Superior temporal gyrus (tissue), 1 donor: ENCODE measurements around the gene PDK4.
"Not testable (repeated sequence)": the region's sequence is repeated elsewhere in the genome, so short reads cannot be mapped to it uniquely, and the experiment has no call there.

Experiments
- DNase-seq: peaks from one replicate; pipeline ENCODE4 v3.0.0-alpha.2; 2016; ENCODE audit errors: extremely low spot score

Gene PDK4

DNA sequence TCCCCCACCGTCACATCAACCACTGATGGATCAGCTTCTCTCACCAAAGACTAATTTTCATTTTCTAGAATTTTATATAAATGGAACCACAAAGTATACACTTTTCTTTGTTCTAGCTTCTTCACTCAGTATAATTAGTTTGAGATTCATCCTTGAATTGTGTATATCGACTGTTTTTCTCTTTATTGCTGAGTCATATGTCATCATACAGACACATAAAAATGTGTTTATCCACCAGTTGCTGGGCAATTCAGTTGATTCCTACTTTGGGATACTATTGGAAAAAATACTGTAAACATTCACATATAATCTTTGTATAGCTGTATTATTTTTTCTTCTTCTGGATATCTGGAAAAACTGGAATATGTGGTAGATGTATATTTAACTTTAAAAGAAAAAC is 26.6 kb downstream of the PDK4 start:
- no peak for DNase-seq

DNA sequence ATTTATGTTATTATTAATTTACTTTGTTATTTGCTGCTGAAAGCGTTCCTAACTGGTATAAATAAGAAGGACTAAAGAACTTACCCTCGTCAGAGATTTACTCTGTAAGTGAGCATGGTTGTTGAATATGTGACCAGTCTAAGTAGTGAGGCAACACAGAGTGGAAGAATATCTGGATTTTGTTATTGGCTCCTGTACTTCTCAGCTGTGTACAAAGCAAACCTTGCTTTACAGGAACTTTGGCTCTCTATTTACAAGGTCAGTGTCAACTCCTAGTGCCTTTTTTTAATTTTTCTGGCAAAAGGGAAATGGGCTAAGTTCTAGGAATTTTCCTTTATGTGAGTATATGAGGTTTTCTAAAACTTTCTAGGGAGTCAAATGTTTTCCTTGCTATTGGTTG is 35.6 kb downstream of the PDK4 start:
- DNase-seq: no peak

- DNase-seq: no peak
These were observed 37.5 kb downstream of the PDK4 start for GRCh38 chr7:95558864-95559263.

DNA sequence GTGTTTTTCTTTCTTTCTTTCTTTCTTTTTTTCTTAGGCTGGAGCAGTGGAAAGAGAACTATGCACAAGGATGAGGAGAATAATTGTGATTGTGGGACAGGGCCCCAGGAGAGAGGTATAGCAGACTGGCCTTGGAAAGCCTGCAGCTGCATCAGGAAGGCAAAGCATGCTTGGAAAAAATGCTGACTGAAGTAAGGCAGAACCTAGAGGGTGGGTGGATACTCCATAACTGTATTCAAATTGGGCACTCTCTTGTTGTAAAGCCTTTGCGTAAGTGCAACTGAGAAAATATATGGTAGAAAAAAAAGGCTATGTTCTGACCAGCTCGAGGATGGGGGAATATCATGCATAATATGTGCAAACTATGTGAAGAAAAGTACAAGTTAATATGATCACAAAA is 39.5 kb downstream of the PDK4 start:
- DNase-seq: no peak

GRCh38 chr7:95553939-95554338 is 42.4 kb downstream of the PDK4 start:
- DNase-seq: no peak

DNA sequence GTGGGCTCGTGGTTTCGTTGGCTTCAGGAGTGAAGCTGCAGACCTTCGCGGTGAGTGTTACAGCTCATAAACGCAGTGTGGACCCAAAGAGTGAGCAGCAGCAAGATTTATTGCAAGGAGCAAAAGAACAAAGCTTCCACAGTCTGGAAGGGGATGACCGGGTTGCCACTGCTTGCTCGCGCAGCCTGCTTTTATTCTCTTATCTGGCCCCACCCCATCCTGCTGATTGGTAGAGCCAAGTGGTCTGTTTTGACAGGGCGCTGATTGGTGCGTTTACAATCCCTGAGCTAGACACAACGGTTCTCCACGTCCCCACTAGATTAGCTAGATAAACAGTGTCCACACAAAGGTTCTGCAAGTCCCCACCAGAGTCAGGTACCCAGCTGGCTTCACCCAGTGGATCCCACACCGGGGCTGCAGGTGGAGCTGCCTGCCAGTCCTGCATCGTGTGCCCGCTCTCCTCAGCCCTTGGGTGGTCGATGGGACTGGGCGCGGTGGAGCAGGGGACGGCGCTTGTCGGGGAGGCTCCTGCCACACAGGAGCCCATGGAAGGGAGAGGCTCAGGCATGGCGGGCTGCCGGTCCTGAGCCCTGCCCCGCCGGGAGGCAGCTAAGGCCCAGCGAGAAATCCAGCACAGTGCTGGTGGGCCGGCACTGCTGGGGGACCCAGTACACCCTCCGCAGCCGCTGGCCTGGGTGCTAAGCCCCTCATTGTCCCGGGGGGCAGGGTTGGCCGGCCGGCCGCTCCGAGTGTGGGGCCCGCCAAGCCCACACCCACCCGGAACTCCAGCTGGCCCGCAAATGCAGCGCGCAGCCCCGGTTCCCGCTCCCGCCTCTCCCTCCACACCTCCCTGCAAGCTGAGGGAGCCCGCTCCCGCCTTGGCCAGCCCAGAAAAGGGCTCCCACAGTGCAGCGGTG is 44.0 kb downstream of the PDK4 start:
- DNase-seq: not testable (repeated sequence)

- no peak for DNase-seq
These were observed 45.8 kb downstream of the PDK4 start for GRCh38 chr7:95550546-95550945.

- peak; percentile 99 for DNase-seq
These were observed 46.3 kb downstream of the PDK4 start for GRCh38 chr7:95549818-95550529.

- peak; percentile 51 for DNase-seq
These were observed 48.7 kb downstream of the PDK4 start for GRCh38 chr7:95547361-95548348.

DNA sequence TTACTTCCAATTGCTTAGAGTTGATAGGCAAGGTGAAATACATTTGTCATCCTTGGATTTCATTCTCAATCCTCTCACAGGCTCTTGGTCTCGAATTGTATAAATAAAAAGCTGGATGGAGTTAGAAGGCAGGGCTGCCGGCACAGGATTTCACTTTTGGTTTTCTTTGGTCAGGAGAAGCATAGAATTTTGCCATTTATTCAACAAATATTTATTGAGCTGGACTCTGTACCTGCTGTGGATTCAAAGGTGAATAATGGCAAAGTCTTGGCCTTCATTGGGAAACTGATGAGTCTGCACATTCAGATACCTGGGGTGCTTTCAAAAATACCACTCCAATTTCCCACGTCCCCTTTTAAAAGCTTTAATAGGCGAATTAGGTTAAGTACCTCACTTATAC is 49.7 kb downstream of the PDK4 start:
- DNase-seq: peak; percentile 56

GRCh38 chr7:95545673-95546072 is 50.6 kb downstream of the PDK4 start:
- no peak for DNase-seq

GRCh38 chr7:95545007-95545615 is 51.2 kb downstream of the PDK4 start:
- DNase-seq: peak; percentile 94

- DNase-seq: no peak
These were observed 52.1 kb downstream of the PDK4 start for GRCh38 chr7:95544171-95544570.

DNA sequence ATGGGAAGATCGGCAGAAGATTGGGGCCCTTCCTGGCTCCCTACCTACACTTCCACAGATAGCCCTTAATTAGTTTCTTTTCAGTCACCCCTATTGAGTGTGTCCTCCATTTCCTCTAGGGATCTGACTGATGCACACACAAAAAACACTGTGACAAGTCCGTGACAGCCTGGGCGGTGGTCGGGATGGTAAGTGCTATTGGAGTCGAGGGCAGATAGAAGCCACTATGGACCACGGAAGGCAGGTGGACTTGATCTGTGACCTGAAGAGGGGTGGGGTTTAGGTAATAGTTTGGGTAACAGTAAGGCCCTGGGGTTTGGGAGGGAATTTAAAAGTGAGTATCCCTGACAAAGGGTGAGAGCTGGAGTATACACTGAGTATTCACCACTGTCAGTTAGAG is 53.0 kb downstream of the PDK4 start:
- DNase-seq: no peak

- no peak for DNase-seq
These were observed 56.0 kb downstream of the PDK4 start for GRCh38 chr7:95540366-95540765.

DNA sequence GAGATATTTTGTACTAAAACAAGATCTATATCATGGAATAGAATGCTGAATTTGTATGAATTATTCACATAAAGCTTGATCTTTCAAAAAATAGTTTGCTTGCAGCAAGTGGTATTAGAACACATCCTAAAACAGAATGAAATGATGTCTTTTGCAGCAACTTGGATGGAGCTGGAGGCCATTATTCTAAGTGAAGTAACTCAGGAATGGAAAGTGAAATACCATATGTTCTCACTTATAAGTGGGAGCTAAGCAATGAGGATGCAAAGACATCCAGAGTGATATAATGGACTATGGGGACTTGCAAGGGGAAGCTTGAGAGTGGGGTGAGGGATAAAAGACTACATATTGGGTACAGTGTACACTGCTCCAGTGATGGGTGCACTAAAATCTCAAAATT is 56.9 kb downstream of the PDK4 start:
- no peak for DNase-seq

- DNase-seq: no peak
These were observed 58.8 kb downstream of the PDK4 start for GRCh38 chr7:95537468-95537867.

DNA sequence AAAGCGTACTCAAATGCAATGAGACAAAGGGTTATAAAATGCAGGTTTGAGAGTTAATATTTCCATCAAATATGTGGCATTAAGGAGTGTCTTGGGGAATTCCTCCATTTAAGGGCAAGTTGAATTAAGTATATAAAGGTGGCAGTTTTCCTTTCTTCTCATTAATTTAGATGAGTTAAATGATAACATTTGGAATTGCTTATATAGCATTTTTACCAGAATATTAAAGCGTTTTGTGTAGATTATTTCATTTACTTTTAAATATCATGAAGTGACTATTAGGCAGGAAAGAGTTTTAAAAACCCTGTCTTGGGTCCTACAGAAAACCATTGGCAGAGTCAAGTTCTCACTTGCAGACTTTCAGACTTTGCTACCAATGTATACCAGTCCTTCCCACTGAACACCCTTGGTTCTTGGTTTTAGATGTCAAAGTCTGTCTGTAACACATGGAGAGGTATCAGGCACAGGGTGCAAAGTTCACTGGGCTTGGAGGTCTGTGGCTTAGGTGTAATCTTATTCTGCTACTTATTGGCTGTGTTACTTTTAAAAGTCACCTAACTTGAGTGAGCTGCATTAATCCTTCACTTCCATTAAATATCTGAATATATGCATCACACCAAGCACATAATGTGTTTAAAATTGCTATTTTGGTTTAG is 59.5 kb downstream of the PDK4 start:
- DNase-seq: no peak

- no peak for DNase-seq
These were observed 60.7 kb downstream of the PDK4 start for GRCh38 chr7:95535662-95536061.

- no peak for DNase-seq
These were observed 61.5 kb downstream of the PDK4 start for GRCh38 chr7:95534796-95535195.
